B cell (primary cell): ENCODE measurements around the gene MSH3. TPM values are rescaled to one million over a fixed set of nuclear protein-coding genes. Genes with fewer than 3 reads are reported as not detected.

Experiments used
- ATAC-seq: fragments of 200-7000 bp; cut with Tn5 transposase; one replicate; pipeline ENCODE4 v1.10.0; 2021; ENCODE audit warnings: low read depth, mild to moderate bottlenecking, moderate number of reproducible peaks, moderate library complexity
- CTCF ChIA-PET: fragments of 350-600 bp; sonication (Branson Sonifier 250); formaldehyde crosslinking; loops from one replicate; lab custom pipeline; 2021; ENCODE audit warnings: antibody characterized with exemption, inconsistent platforms; lab: Charles Lee
- POLR2A ChIA-PET: fragments of 350-600 bp; sonication (Branson Sonifier 250); formaldehyde crosslinking; loops from one replicate; lab custom pipeline; 2021; ENCODE audit warnings: antibody characterized with exemption; lab: Charles Lee
- DNase-seq: peaks from one replicate; pipeline ENCODE4 v3.0.0; 2013
- H2AFZ ChIP-seq: 2 replicates; pipeline ENCODE4 v1.6.1; 2012; ENCODE audit warnings: mild to moderate bottlenecking, low read depth, low read length; ENCODE audit not compliant: insufficient read depth, poor library complexity, severe bottlenecking
- H3K27ac ChIP-seq, 2 donors: 1 replicate in 1 of 2; 2 replicates in 1 of 2; pipeline ENCODE4 v1.5.1; 2012 to 2013; ENCODE audit warnings: low read length in 2 of 2, mild to moderate bottlenecking in 2 of 2, moderate library complexity in 1 of 2
- H3K27me3 ChIP-seq, 4 experiments: fragments of 200-600 bp in 1 of 4; sonication (generic) in 1 of 4; replicated peaks in 1 of 4; 1 replicate in 2 of 4; 2 replicates in 2 of 4; pipeline versions ENCODE4 v1.6.1 to v1.7.0; 2013 to 2016; ENCODE audit warnings: low read length in 3 of 4, mild to moderate bottlenecking in 2 of 4, mixed read lengths in 1 of 4, moderate library complexity in 1 of 4; ENCODE audit not compliant: insufficient read depth in 4 of 4, control insufficient read depth in 3 of 4; ENCODE audit errors: control extremely low read depth in 1 of 4
- H3K36me3 ChIP-seq, 2 experiments: replicated peaks in 1 of 2; 1 replicate in 1 of 2; 2 replicates in 1 of 2; pipeline versions ENCODE4 v1.6.1 to v1.7.1; 2013; ENCODE audit warnings: low read length in 1 of 2; ENCODE audit not compliant: insufficient read depth in 2 of 2, control insufficient read depth in 1 of 2; ENCODE audit errors: control extremely low read depth in 1 of 2, extremely low read depth in 1 of 2
- H3K4me1 ChIP-seq, 2 donors: fragments of 200-600 bp in 1 of 2; sonication (generic) in 1 of 2; 1 replicate in 1 of 2; 2 replicates in 1 of 2; pipeline versions ENCODE4 v1.5.1 to v1.6.1; 2013 to 2017; ENCODE audit warnings: low read length in 2 of 2; ENCODE audit not compliant: control insufficient read depth in 2 of 2, insufficient read depth in 2 of 2
- H3K4me2 ChIP-seq: replicated peaks from 2 replicates; pipeline ENCODE3; 2012; ENCODE audit warnings: mild to moderate bottlenecking, low read depth, low read length; ENCODE audit not compliant: poor library complexity, severe bottlenecking
- H3K4me3 ChIP-seq, 5 experiments: fragments of 200-600 bp in 1 of 5; sonication (generic) in 1 of 5; 1 replicate in 3 of 5; 2 replicates in 2 of 5; pipeline versions ENCODE4 v1.5.1 to v1.7.0; 2011 to 2016; ENCODE audit warnings: low read length in 4 of 5, mild to moderate bottlenecking in 4 of 5, low read depth in 2 of 5, control low read depth in 1 of 5, moderate library complexity in 1 of 5; ENCODE audit not compliant: insufficient read depth in 1 of 5; ENCODE audit errors: control extremely low read depth in 1 of 5, extremely low read depth in 1 of 5
- H3K79me2 ChIP-seq: fragments of 200-600 bp; sonication (generic); one replicate; pipeline ENCODE4 v1.6.0; 2016; ENCODE audit warnings: low read length; ENCODE audit not compliant: control insufficient read depth, insufficient read depth
- H3K9ac ChIP-seq: fragments of 200-600 bp; sonication (generic); 2 replicates; pipeline ENCODE4 v1.6.1; 2017; ENCODE audit warnings: mild to moderate bottlenecking, low read length, moderate library complexity
- H3K9me3 ChIP-seq, 3 donors: one replicate each; pipeline versions ENCODE4 v1.6.1 to v1.7.1; 2013; ENCODE audit warnings: low read length in 2 of 3; ENCODE audit not compliant: control insufficient read depth in 2 of 3, insufficient read depth in 1 of 3; ENCODE audit errors: control extremely low read depth in 1 of 3
- H4K20me1 ChIP-seq: 2 replicates; pipeline ENCODE4 v1.6.0; 2012; ENCODE audit warnings: mild to moderate bottlenecking, low read length; ENCODE audit not compliant: insufficient read depth, control insufficient read depth, poor library complexity, severe bottlenecking
- H3K27ac Mint-ChIP-seq: one replicate; pipeline ENCODE4 v1.8.0; 2021; ENCODE audit warnings: mixed read lengths
- H3K27me3 Mint-ChIP-seq: one replicate; pipeline ENCODE4 v1.8.0; 2021; ENCODE audit warnings: mixed read lengths
- H3K4me1 Mint-ChIP-seq: one replicate; pipeline ENCODE4 v1.8.0; 2021; ENCODE audit warnings: mixed read lengths
- H3K4me3 Mint-ChIP-seq: one replicate; pipeline ENCODE4 v1.8.0; 2021; ENCODE audit warnings: mixed read lengths
- H3K9me3 Mint-ChIP-seq: one replicate; pipeline ENCODE4 v1.8.0; 2022; ENCODE audit warnings: mixed read lengths; ENCODE audit not compliant: insufficient read depth
- CTCF ChIP-seq: fragments of 200-600 bp; IDR thresholded peaks from one replicate; pipeline ENCODE4 v1.8.0; 2022; ENCODE audit warnings: antibody characterized with exemption, mild to moderate bottlenecking
- EZH2 ChIP-seq: IDR thresholded peaks from 2 replicates; pipeline ENCODE4 v1.6.1; 2012; ENCODE audit warnings: borderline replicate concordance, low read depth, mild to moderate bottlenecking, moderate library complexity, low read length; ENCODE audit not compliant: insufficient read depth, poor library complexity, severe bottlenecking
- WGBS: methylation state at CpG from one replicate; pipeline ENCODE4 v1.1.5; 2013; ENCODE audit warnings: missing lambda C conversion rate; ENCODE audit not compliant: insufficient coverage; 5-methylcytosine and 5-hydroxymethylcytosine counted together
- intact Hi-C: fragments of 100-400 bp; cut with micrococcal nuclease; formaldehyde crosslinking; loops from one replicate; pipeline ENCODE4 v1.10.0; 2022
- polyA plus RNA-seq: library from polyadenylated mRNA; depleted of rRNA; stranded (reverse); fragments of >200 nt; gene quantifications from 2 replicates; pipeline ENCODE4 v1.2.3, GENCODE V29; 2012
- total RNA-seq, 2 donors: library from RNA; stranded (reverse); fragments of 120-200 nt in 1 of 2; gene quantifications; 1 replicate in 1 of 2; 2 replicates in 1 of 2; pipeline versions ENCODE4 v1.2.3 to v1.2.4, GENCODE V29; 2013 to 2022

Gene MSH3
- total and polyA plus RNA-seq, 2 donors (not counting 1 experiment from before 2014, with no cell fraction given) = 3.5 to 26.3 TPM

GRCh38 chr5:80722916-80723315 is 68.5 kb downstream of the MSH3 start:
- Mint-ChIP-seq H3K9me3 (no peaks in the 10 kb centered on the region), H3K27me3 (no peaks in the 10 kb centered on the region), H3K4me3 (no peak overlapping the region), H3K27ac (no peak overlapping the region), H3K4me1 (peaks cover 4% of the 10 kb centered on the region)
- POLR2A ChIA-PET = no interaction called here
- H3K79me2 ChIP-seq = no peaks in the 10 kb centered on the region
- DNase-seq = no peak
- no peak overlapping the region for H3K27ac ChIP-seq
- H3K9ac ChIP-seq = no peak overlapping the region
- H3K36me3 ChIP-seq = peaks cover 5 to 25% of the 10 kb centered on the region in 2 experiments
- H2AFZ ChIP-seq = no peak overlapping the region
- H3K27me3 ChIP-seq = no peaks in the 10 kb centered on the region
- peaks cover 0 to 6% (median 4%) of the 10 kb centered on the region in 3 donors for H3K9me3 ChIP-seq
- CTCF ChIA-PET = no interaction called here
- no peak for TF ChIP-seq EZH2
- H4K20me1 ChIP-seq = no peaks in the 10 kb centered on the region
- H3K4me1 ChIP-seq = no peaks in the 10 kb centered on the region
- no CpG with 5 or more reads among the region's 7 CpGs for WGBS
- no peak for ATAC-seq
- H3K4me3 ChIP-seq = no peak overlapping the region
- no peak overlapping the region for H3K4me2 ChIP-seq
- intact Hi-C loops = no loop called here

GRCh38 chr5:80725446-80725845 is 71.0 kb downstream of the MSH3 start:
- DNase-seq (no peak), ATAC-seq (no peak)
- Histone ChIP-seq H3K36me3 (peaks cover 0 to 33% of the 10 kb centered on the region in 2 experiments), H3K27me3 (no peaks in the 10 kb centered on the region), H3K4me2 (no peak overlapping the region), H2AFZ (no peak overlapping the region), H3K79me2 (no peaks in the 10 kb centered on the region), H4K20me1 (no peaks in the 10 kb centered on the region), H3K27ac (no peak overlapping the region), H3K4me1 (no peaks in the 10 kb centered on the region), H3K9ac (no peak overlapping the region), H3K9me3 (no peaks in the 10 kb centered on the region), H3K4me3 (no peak overlapping the region)
- intact Hi-C loops = no loop called here
- no peaks in the 10 kb centered on the region for H3K9me3 Mint-ChIP-seq
- ChIA-PET POLR2A (no interaction called here), CTCF (no interaction called here)
- WGBS = 93% methylated on average over 2 of the region's 6 CpGs
- no peak overlapping the region for H3K4me3 Mint-ChIP-seq
- no peak for TF ChIP-seq EZH2
- TF ChIP-seq CTCF = no peak
- peaks cover 4% of the 10 kb centered on the region for H3K4me1 Mint-ChIP-seq
- no peaks in the 10 kb centered on the region for H3K27me3 Mint-ChIP-seq
- no peak overlapping the region for H3K27ac Mint-ChIP-seq
